ENCODE data around the gene PYM1. TPM values are rescaled to one million over a fixed set of nuclear protein-coding genes. Genes with fewer than 3 reads are reported as not detected.

PYM1 gene
- total and polyA plus RNA-seq, 2 of the 13 experiments (the other 11 are each of a cell fraction or from before 2014, with no cell fraction given) = 44.0 to 51.8 TPM

- in situ Hi-C loops (cut with HindIII; ENCODE audit: extremely low pct_ligation_motif_present, low pct_unique_long_range_greater_than_20kb) (no loop called here), intact Hi-C loops (cut with micrococcal nuclease; ENCODE audit: unreplicated experiment) (no loop called here)
- no peak overlapping the region for H3K4me3 ChIP-seq (replicated peaks in 1 of 3; ENCODE audit: insufficient read depth in 1 of 3, low read depth in 2 of 3, low read length in 3 of 3)
- 74% methylated on average over 1 of the region's 1 CpG for WGBS (ENCODE audit: low lambda C conversion rate)
- H3K27ac ChIP-seq (ENCODE audit: extremely low read length, insufficient read depth, low read length) = no peak overlapping the region
- no peaks in the 10 kb centered on the region for H3K79me2 ChIP-seq (ENCODE audit: insufficient read depth, low read length)
- CTCF ChIA-PET (ENCODE audit: low intra/inter-chr PET ratio, low total read pairs) = no interaction called here
- peaks cover 5% of the 10 kb centered on the region for H3K4me1 ChIP-seq (ENCODE audit: insufficient read depth, low read length)
- ATAC-seq (no peak), FAIRE-seq (no peak), DNase-seq (ENCODE audit: low spot score) (no peak)
- no peak overlapping the region for H3K9ac ChIP-seq (ENCODE audit: insufficient read depth, low read depth, low read length)
- no peaks in the 10 kb centered on the region for H4K20me1 ChIP-seq (ENCODE audit: insufficient read depth, low read length)
- H3K27me3 ChIP-seq (ENCODE audit: control insufficient read depth in 1 of 2, insufficient read depth in 2 of 2, low read length in 2 of 2) = no peaks in the 10 kb centered on the region
- H2AFZ ChIP-seq (ENCODE audit: low read length) = no peak overlapping the region
- H3K9me3 ChIP-seq (ENCODE audit: low read length) = no peaks in the 10 kb centered on the region
- POLR2A ChIA-PET = no interaction called here
- BruUV-seq (replicated peaks) = no TSS peak
- H3K36me3 ChIP-seq (replicated peaks in 1 of 2; ENCODE audit: control insufficient read depth in 1 of 2, insufficient read depth in 2 of 2, low read length in 2 of 2) = no peaks in the 10 kb centered on the region
- TF ChIP-seq NFYB (CRISPR knock-in tag; IDR thresholded peaks at IDR 0.05) = no peak
- no peak overlapping the region for H3K4me2 ChIP-seq (ENCODE audit: low read depth, low read length)
Observed at GRCh38 chr12:55893723-55894122, 34.0 kb downstream of the PYM1 start.

GRCh38 chr12:55891310-55891709, 36.4 kb downstream of the PYM1 start:
- H3K4me1 ChIP-seq (ENCODE audit: insufficient read depth, low read length) = peaks cover 11% of the 10 kb centered on the region
- no peaks in the 10 kb centered on the region for H3K9me3 ChIP-seq (ENCODE audit: low read length)
- H3K4me3 ChIP-seq (replicated peaks in 1 of 3; ENCODE audit: insufficient read depth in 1 of 3, low read depth in 2 of 3, low read length in 3 of 3) = no peak overlapping the region
- CTCF ChIA-PET (ENCODE audit: low intra/inter-chr PET ratio, low total read pairs) = no interaction called here
- H3K36me3 ChIP-seq (replicated peaks in 1 of 2; ENCODE audit: control insufficient read depth in 1 of 2, insufficient read depth in 2 of 2, low read length in 2 of 2) = no peaks in the 10 kb centered on the region
- intact Hi-C loops (cut with micrococcal nuclease; ENCODE audit: unreplicated experiment) = no loop called here
- ATAC-seq = no peak
- no TSS peak for BruUV-seq (replicated peaks)
- H3K27me3 ChIP-seq (ENCODE audit: control insufficient read depth in 1 of 2, insufficient read depth in 2 of 2, low read length in 2 of 2) = no peaks in the 10 kb centered on the region
- 58% methylated on average over 4 of the region's 4 CpGs for WGBS (ENCODE audit: low lambda C conversion rate)
- no peak overlapping the region for H2AFZ ChIP-seq (ENCODE audit: low read length)
- no peak overlapping the region for H3K27ac ChIP-seq (ENCODE audit: extremely low read length, insufficient read depth, low read length)
- no peak for FAIRE-seq
- POLR2A ChIA-PET = no interaction called here
- H4K20me1 ChIP-seq (ENCODE audit: insufficient read depth, low read length) = no peaks in the 10 kb centered on the region
- in situ Hi-C loops (cut with HindIII; ENCODE audit: extremely low pct_ligation_motif_present, low pct_unique_long_range_greater_than_20kb) = no loop called here
- H3K4me2 ChIP-seq (ENCODE audit: low read depth, low read length) = no peak overlapping the region
- H3K79me2 ChIP-seq (ENCODE audit: insufficient read depth, low read length) = no peaks in the 10 kb centered on the region
- DNase-seq (ENCODE audit: low spot score) = no peak
- H3K9ac ChIP-seq (ENCODE audit: insufficient read depth, low read depth, low read length) = no peak overlapping the region
- no peak for TF ChIP-seq HES4 (CRISPR knock-in tag; IDR thresholded peaks at IDR 0.05; ENCODE audit: borderline replicate concordance)
- TF ChIP-seq, protein P1, sequence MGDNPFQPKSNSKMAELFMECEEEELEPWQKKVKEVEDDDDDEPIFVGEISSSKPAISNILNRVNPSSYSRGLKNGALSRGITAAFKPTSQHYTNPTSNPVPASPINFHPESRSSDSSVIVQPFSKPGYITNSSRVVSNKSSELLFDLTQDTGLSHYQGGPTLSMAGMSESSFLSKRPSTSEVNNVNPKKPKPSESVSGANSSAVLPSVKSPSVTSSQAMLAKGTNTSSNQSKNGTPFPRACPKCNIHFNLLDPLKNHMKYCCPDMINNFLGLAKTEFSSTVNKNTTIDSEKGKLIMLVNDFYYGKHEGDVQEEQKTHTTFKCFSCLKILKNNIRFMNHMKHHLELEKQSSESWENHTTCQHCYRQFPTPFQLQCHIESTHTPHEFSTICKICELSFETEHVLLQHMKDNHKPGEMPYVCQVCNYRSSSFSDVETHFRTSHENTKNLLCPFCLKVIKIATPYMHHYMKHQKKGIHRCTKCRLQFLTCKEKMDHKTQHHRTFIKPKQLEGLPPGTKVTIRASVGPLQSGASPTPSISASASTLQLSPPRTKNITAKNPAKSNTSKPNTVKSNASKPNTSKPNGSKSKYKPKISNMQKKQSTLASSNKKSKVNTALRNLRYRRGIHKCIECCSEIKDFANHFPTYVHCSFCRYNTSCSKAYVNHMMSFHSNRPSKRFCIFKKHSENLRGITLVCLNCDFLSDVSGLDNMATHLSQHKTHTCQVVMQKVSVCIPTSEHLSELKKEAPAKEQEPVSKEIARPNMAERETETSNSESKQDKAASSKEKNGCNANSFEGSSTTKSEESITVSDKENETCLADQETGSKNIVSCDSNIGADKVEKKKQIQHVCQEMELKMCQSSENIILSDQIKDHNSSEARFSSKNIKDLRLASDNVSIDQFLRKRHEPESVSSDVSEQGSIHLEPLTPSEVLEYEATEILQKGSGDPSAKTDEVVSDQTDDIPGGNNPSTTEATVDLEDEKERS (CRISPR knock-in tag; IDR thresholded peaks at IDR 0.05) = no peak
- TF ChIP-seq RXRA (CRISPR knock-in tag; IDR thresholded peaks at IDR 0.05) = no peak
- no peak for TF ChIP-seq SMYD3 (CRISPR knock-in tag; IDR thresholded peaks at IDR 0.05)
- TF ChIP-seq, protein P2, sequence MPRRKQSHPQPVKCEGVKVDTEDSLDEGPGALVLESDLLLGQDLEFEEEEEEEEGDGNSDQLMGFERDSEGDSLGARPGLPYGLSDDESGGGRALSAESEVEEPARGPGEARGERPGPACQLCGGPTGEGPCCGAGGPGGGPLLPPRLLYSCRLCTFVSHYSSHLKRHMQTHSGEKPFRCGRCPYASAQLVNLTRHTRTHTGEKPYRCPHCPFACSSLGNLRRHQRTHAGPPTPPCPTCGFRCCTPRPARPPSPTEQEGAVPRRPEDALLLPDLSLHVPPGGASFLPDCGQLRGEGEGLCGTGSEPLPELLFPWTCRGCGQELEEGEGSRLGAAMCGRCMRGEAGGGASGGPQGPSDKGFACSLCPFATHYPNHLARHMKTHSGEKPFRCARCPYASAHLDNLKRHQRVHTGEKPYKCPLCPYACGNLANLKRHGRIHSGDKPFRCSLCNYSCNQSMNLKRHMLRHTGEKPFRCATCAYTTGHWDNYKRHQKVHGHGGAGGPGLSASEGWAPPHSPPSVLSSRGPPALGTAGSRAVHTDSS (CRISPR knock-in tag; conservative IDR thresholded peaks at IDR 0.05) = no peak
- no peak for TF ChIP-seq ZBTB20 (CRISPR knock-in tag; IDR thresholded peaks at IDR 0.05; ENCODE audit: borderline replicate concordance, low read depth)
- TF ChIP-seq, protein P3, sequence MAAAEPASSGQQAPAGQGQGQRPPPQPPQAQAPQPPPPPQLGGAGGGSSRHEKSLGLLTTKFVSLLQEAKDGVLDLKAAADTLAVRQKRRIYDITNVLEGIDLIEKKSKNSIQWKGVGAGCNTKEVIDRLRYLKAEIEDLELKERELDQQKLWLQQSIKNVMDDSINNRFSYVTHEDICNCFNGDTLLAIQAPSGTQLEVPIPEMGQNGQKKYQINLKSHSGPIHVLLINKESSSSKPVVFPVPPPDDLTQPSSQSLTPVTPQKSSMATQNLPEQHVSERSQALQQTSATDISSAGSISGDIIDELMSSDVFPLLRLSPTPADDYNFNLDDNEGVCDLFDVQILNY (CRISPR knock-in tag; conservative IDR thresholded peaks at IDR 0.05) = no peak
- no peak for TF ChIP-seq KDM6A (CRISPR knock-in tag; IDR thresholded peaks at IDR 0.05; ENCODE audit: low read depth)

Measured in HepG2 (cell line).